Cardiac septum (tissue), 1 donor: Measurements from ENCODE around the gene NUP210L. TPM values are rescaled to one million over a fixed set of nuclear protein-coding genes. Genes with fewer than 3 reads are reported as not detected.
A peak's percentile ranks its signal among the peaks of the same experiment; 100 is the strongest.

Experiments
- DNase-seq: peaks from one replicate; pipeline ENCODE4 v3.0.0-alpha.2; 2020; ENCODE audit warnings: low spot score
- intact Hi-C: fragments of 100-400 bp; cut with DNase I; formaldehyde crosslinking; loops from one replicate; pipeline ENCODE4 v1.14.0; 2022
- total RNA-seq: library from RNA; stranded (reverse); fragmentation: NEBNext Ultra II Directional; extraction: Animal tissue kit (Norgen Biotek cat#: 25700); gene quantifications from one replicate; pipeline ENCODE4 v1.2.1, GENCODE V29; 2021
- donor health status: DM: no; HTN: no; CAD: no.

NUP210L gene
- total RNA-seq, 1 donor from 2014 or later = 0.48 TPM

GRCh38 chr1:153958111-153958960 lies 196.5 kb downstream of the NUP210L start, which contains the start of gene CRTC2:
Gene CRTC2 (minus strand): TSS chr1:153958612. CDS start chr1:153958497, 115 bp downstream.
- peak; percentile 99 for DNase-seq
- intact Hi-C loops = loop anchor here (2.0 kb wide), 2 partner anchors 14 to 20 kb away; no protein-coding TSS in a partner anchor

GRCh38 chr1:153957744-153958110 lies 197.1 kb downstream of the NUP210L start:
- no peak for DNase-seq
- intact Hi-C loops = loop anchor here (2.0 kb wide), 2 partner anchors 13 to 21 kb away; no protein-coding TSS in a partner anchor

GRCh38 chr1:153956997-153957715 lies 197.7 kb downstream of the NUP210L start:
- DNase-seq = no peak
- intact Hi-C loops = no loop called here

GRCh38 chr1:153954826-153955225 lies 200.0 kb downstream of the NUP210L start:
- DNase-seq = no peak
- intact Hi-C loops = no loop called here

- intact Hi-C loops = no loop called here
- DNase-seq = no peak
Observed at GRCh38 chr1:153953859-153954365, 201.0 kb downstream of the NUP210L start.

GRCh38 chr1:153951801-153952200 lies 203.1 kb downstream of the NUP210L start:
- intact Hi-C loops = no loop called here
- DNase-seq = no peak

GRCh38 chr1:153951183-153951582 lies 203.7 kb downstream of the NUP210L start:
- DNase-seq = no peak
- intact Hi-C loops = no loop called here

- peak; percentile 93 for DNase-seq
- intact Hi-C loops = loop anchor here (2.0 to 5.0 kb wide), 3 partner anchors 41 to 150 kb away; partner anchors contain the start of gene RAB13
Observed at GRCh38 chr1:153946622-153947241, 208.1 kb downstream of the NUP210L start, which contains the start of gene DENND4B. Gene DENND4B (minus strand): TSS chr1:153946718. CDS start chr1:153944374, 2,344 bp downstream.

GRCh38 chr1:153945795-153946621 lies 208.9 kb downstream of the NUP210L start:
- intact Hi-C loops = loop anchor here (2.0 to 5.0 kb wide), 4 partner anchors 13 to 149 kb away; partner anchors contain the start of genes CRTC2 and RAB13
- DNase-seq = peak; percentile 96

- intact Hi-C loops = loop anchor here (2.0 to 5.0 kb wide), 2 partner anchors 14 to 42 kb away; partner anchors contain the start of genes CRTC2 and RAB13
- peak; percentile 83 for DNase-seq
Observed at GRCh38 chr1:153945131-153945794, 209.6 kb downstream of the NUP210L start.

- no peak for DNase-seq
- intact Hi-C loops = loop anchor here (2.0 to 5.0 kb wide), 2 partner anchors 14 to 43 kb away; partner anchors contain the start of genes CRTC2 and RAB13
Observed at GRCh38 chr1:153944827-153945117, 210.1 kb downstream of the NUP210L start.

GRCh38 chr1:153944005-153944826 lies 210.7 kb downstream of the NUP210L start:
- intact Hi-C loops = loop anchor here (2.0 kb wide), 1 partner anchor 15 kb away; the partner anchor contains the start of gene CRTC2
- no peak for DNase-seq

GRCh38 chr1:153942766-153943549 lies 211.9 kb downstream of the NUP210L start:
- no peak for DNase-seq
- intact Hi-C loops = no loop called here
